PFSK-1 (cell line): ENCODE results near the gene CORO1C.

Source experiments
- FOXP2 ChIP-seq: optimal IDR thresholded peaks from 2 replicates; pipeline ENCODE3; 2011; ENCODE audit warnings: borderline replicate concordance, control low read depth, inconsistent platforms; ENCODE audit not compliant: insufficient read depth; ENCODE audit errors: extremely low read length, extremely low read depth
- POLR2AphosphoS5 ChIP-seq: IDR thresholded peaks from 2 replicates; pipeline ENCODE4 v1.6.1; 2012; ENCODE audit warnings: low read depth, mild to moderate bottlenecking, control low read depth, low read length, moderate library complexity
- SIN3A ChIP-seq: IDR thresholded peaks from 2 replicates; pipeline ENCODE4 v1.6.1; 2012; ENCODE audit warnings: mild to moderate bottlenecking, low read length, moderate library complexity, borderline replicate concordance; ENCODE audit not compliant: insufficient read depth
- TAF1 ChIP-seq: IDR thresholded peaks from 2 replicates; pipeline ENCODE4 v1.6.1; 2012; ENCODE audit warnings: low read length, control low read depth, borderline replicate concordance; ENCODE audit not compliant: insufficient read depth
- TF ChIP-seq, protein P1 (sequence below), 2 experiments: IDR thresholded peaks; 2 replicates each; pipeline versions ENCODE4 v1.6.1 to v1.8.0; 2011 to 2012; ENCODE audit warnings: low read depth in 2 of 2, low read length in 2 of 2, control low read depth in 1 of 2, inconsistent platforms in 1 of 2, mild to moderate bottlenecking in 1 of 2, moderate library complexity in 1 of 2; ENCODE audit not compliant: insufficient read depth in 1 of 2

The CORO1C gene

DNA sequence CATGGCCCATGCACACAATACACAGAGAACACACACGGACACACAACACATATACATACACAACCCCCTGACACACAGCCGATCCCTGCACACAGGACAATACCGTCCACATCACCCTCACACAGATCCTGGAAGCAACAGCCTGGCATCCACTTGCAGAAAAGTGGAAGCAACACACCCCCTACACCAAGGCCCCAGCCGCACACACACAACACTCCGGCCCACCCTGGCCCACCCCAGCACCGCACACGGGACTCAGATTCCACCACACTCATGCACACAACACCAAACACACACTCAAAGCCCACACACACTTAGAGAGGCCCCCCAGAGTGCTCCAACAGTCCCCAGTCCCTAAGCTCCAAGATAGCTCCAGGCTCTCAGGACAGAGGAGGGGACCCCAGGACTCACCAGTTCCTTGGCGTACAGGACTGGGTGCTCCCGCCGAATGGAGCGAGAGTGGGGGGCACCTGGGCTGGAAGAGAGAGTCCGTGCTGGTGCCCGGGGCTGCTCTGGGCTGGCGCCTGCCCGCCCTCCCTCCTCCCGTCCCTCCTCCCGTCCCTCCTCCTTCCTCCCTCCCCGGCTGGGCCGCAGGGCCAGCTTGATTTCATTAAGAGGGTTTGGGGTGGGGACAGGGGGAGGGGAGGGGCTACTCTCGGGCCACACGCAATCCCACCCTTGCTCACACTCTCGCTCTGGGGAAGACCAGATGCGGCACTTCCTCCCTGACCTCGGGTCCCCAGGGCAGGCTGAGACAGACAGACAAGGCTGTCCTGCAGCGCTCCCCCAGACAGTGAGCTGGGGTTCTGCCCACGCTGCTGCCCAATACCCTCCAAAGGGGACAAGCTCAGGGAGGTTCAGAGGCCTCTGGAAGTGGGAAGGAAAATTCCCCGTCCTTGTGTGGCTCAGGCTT lies 133.5 kb downstream of the CORO1C start, which contains the start of gene TMEM119:
Gene TMEM119 (minus strand): TSS at position 526 of the 913 bp plus-strand sequence. CDS start 5,701 bp downstream, outside the sequence.
- TF ChIP-seq TAF1 (no peak), POLR2AphosphoS5 (peak; percentile 46; the same call in 1 of the 2 replicates), SIN3A (no peak)
- TF ChIP-seq, protein P1, sequence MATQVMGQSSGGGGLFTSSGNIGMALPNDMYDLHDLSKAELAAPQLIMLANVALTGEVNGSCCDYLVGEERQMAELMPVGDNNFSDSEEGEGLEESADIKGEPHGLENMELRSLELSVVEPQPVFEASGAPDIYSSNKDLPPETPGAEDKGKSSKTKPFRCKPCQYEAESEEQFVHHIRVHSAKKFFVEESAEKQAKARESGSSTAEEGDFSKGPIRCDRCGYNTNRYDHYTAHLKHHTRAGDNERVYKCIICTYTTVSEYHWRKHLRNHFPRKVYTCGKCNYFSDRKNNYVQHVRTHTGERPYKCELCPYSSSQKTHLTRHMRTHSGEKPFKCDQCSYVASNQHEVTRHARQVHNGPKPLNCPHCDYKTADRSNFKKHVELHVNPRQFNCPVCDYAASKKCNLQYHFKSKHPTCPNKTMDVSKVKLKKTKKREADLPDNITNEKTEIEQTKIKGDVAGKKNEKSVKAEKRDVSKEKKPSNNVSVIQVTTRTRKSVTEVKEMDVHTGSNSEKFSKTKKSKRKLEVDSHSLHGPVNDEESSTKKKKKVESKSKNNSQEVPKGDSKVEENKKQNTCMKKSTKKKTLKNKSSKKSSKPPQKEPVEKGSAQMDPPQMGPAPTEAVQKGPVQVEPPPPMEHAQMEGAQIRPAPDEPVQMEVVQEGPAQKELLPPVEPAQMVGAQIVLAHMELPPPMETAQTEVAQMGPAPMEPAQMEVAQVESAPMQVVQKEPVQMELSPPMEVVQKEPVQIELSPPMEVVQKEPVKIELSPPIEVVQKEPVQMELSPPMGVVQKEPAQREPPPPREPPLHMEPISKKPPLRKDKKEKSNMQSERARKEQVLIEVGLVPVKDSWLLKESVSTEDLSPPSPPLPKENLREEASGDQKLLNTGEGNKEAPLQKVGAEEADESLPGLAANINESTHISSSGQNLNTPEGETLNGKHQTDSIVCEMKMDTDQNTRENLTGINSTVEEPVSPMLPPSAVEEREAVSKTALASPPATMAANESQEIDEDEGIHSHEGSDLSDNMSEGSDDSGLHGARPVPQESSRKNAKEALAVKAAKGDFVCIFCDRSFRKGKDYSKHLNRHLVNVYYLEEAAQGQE (IDR thresholded peaks at IDR 0.05; ENCODE audit: insufficient read depth in 1 of 2, low read depth in 2 of 2, low read length in 2 of 2), result peak in 1 of 2 experiments; percentile 32; a peak in 1 of 4 replicates

GRCh38 chr12:108596854-108597558 lies 134.3 kb downstream of the CORO1C start:
- TF ChIP-seq TAF1 (no peak), SIN3A (no peak), FOXP2 (no peak), POLR2AphosphoS5 (no peak)
- TF ChIP-seq, protein P1 (IDR thresholded peaks at IDR 0.05; ENCODE audit: insufficient read depth in 1 of 2, low read depth in 2 of 2, low read length in 2 of 2), result no peak

- TF ChIP-seq TAF1 (no peak), POLR2AphosphoS5 (no peak), SIN3A (no peak), FOXP2 (no peak)
- TF ChIP-seq, protein P1 (IDR thresholded peaks at IDR 0.05; ENCODE audit: insufficient read depth in 1 of 2, low read depth in 2 of 2, low read length in 2 of 2), result no peak
Observed at GRCh38 chr12:108595711-108596647, 135.3 kb downstream of the CORO1C start.
